BE2C (cell line): ENCODE data around the gene EPS8L1.

ENCODE experiments used
- DNase-seq: peaks from one replicate; pipeline ENCODE4 v3.0.0-alpha.2; 2020
- H3K27me3 ChIP-seq: fragments of 250-450 bp; sonication (Bioruptor Pico); 2 replicates; pipeline ENCODE4 v1.5.1; 2020; ENCODE audit warnings: mild to moderate bottlenecking
- H3K36me3 ChIP-seq: fragments of 250-450 bp; sonication (Bioruptor Pico); 2 replicates; pipeline ENCODE4 v1.5.1; 2020; ENCODE audit warnings: mild to moderate bottlenecking
- H3K4me1 ChIP-seq: fragments of 250-450 bp; sonication (Bioruptor Pico); 2 replicates; pipeline ENCODE4 v1.5.1; 2020
- H3K4me3 ChIP-seq: 2 replicates; pipeline ENCODE4 v1.5.1; 2011; ENCODE audit warnings: low read depth, low read length
- H3K9me3 ChIP-seq: fragments of 250-450 bp; sonication (Bioruptor Pico); 2 replicates; pipeline ENCODE4 v1.5.1; 2020
- TF ChIP-seq, protein P1 (sequence below): IDR thresholded peaks from 2 replicates; pipeline ENCODE4 v1.5.1; 2012; ENCODE audit warnings: mild to moderate bottlenecking, low read depth, low read length

EPS8L1 gene

DNA sequence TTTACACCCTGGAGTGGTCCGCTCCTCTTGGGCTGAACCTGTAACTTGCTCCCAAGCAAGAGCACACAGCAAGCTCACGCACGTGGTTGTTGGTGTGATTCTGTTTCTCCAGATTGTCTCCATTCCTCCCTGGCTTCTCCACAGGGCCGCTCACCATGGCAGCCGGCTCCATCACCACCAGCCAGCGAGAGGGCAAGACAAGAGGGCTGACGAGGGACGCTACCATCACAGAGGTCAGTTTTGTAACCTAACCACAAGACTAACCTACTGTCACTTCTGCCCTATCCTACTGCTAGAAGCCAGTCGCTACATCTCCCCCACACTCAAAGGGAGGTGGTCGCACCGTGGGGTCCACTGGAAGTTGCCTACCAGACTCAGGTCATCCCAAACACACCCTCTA is 33.0 kb upstream of the EPS8L1 start:
- no peak for DNase-seq
- H3K4me3 ChIP-seq: no peak overlapping the region
- H3K9me3 ChIP-seq: no peaks in the 10 kb centered on the region
- H3K36me3 ChIP-seq: peaks cover 28% of the 10 kb centered on the region
- TF ChIP-seq, protein P1, sequence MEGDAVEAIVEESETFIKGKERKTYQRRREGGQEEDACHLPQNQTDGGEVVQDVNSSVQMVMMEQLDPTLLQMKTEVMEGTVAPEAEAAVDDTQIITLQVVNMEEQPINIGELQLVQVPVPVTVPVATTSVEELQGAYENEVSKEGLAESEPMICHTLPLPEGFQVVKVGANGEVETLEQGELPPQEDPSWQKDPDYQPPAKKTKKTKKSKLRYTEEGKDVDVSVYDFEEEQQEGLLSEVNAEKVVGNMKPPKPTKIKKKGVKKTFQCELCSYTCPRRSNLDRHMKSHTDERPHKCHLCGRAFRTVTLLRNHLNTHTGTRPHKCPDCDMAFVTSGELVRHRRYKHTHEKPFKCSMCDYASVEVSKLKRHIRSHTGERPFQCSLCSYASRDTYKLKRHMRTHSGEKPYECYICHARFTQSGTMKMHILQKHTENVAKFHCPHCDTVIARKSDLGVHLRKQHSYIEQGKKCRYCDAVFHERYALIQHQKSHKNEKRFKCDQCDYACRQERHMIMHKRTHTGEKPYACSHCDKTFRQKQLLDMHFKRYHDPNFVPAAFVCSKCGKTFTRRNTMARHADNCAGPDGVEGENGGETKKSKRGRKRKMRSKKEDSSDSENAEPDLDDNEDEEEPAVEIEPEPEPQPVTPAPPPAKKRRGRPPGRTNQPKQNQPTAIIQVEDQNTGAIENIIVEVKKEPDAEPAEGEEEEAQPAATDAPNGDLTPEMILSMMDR: no peak
- no peaks in the 10 kb centered on the region for H3K4me1 ChIP-seq
- H3K27me3 ChIP-seq: no peaks in the 10 kb centered on the region

DNA sequence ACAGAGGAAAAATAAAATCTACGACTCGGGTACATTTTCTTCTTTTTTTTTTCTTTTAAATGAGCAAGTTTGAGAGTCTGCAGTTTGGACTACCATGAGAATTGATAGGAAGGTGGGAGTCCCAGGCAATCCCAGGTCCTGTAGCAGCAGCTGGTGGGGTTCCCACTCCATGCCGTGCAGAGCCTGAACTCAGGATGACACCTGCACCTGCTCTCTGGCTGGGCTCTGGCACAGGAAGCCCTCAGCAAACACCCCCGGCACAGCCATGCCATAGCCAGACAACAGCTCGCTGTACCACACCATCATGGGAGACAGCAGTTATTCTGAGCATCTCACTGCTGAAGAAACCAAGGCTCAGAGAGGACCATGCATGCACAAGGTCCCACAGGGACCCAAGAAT is 31.4 kb upstream of the EPS8L1 start:
- Histone ChIP-seq H3K27me3 (no peaks in the 10 kb centered on the region), H3K9me3 (no peaks in the 10 kb centered on the region), H3K36me3 (peaks cover 39% of the 10 kb centered on the region), H3K4me3 (no peak overlapping the region), H3K4me1 (no peaks in the 10 kb centered on the region)
- no peak for DNase-seq
- TF ChIP-seq, protein P1: no peak

DNA sequence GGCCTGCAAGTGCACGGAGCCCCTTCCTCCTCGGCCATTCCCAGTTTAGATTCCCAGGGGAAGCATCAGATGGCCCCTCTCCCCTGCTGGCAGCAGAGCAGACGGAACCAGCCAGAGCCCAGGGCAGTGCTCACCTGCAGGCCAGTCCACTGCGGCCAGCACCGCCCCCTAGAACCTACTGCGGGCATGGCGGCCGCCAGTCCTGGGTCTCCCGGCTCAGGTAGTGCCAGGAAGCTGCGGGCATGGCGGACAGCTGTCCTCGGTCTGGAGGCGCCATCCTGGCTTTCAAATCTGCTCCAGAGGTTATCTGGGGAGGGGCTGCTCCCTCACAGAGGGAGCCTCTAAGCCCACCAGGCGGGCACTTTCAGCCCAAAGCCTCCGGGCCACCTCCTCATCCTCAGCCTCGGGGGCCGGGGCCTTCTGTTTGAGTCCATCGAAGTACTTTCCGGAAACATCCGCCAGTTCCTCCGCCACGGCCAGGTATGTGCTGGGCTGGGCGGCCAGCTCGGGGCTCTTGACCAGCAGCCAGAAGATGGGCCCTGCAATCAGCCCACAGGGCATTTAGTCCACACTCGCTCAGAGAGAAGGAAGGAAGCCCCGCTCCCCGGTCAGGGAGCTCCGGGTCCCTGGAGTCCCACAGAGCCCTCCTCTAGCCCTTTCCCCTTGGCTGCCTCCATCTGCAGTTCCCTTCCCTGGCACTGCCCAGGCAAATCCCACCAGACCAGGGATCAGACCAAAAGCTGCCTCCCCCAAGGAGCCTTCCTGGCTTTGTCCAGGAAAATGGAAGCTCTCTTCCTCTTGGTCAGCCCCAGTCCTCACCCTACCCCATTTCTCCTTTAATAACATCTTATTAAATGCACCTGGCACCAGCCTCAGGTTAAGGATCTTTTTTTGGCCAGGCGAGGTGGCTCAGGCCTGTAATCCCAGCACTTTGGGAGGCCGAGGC is 30.6 kb upstream of the EPS8L1 start:
- DNase-seq: no peak
- no peaks in the 10 kb centered on the region for H3K9me3 ChIP-seq
- H3K36me3 ChIP-seq: peaks cover 39% of the 10 kb centered on the region
- TF ChIP-seq, protein P1: no peak
- no peaks in the 10 kb centered on the region for H3K4me1 ChIP-seq
- no peak overlapping the region for H3K4me3 ChIP-seq
- H3K27me3 ChIP-seq: no peaks in the 10 kb centered on the region

DNA sequence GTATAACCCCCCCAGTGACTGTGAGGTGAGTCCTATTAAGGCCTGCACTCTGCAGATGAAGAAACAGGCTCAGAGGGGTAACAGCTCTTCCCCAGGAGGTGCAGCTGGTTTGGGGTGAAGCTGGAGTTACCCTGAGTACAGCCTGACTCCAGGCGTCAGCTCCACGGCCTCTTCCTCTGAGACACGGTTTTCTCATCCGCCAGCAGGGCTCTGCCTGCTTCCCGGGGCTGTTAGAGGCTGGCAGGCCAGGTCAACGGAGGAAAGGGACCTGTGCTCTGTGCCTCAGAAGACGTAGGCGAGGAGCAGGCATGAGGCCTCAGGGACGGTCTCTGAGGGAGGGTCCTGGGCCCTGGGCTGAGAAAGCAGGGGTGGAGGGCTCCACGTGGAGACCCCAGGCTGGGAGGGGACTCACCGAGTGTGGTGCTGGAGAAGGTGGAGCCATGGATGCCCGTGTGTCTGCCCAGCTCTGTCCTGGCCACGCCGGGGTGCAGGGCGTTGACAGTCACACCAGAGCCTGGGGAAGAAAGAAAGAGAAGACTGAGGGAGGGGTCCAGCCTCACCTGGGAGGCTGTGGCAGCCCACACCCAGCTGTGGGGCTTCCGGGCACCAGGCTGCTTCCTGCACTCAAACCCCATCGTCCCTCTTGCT is 28.6 kb upstream of the EPS8L1 start:
- H3K4me3 ChIP-seq: no peak overlapping the region
- TF ChIP-seq, protein P1: no peak
- DNase-seq: no peak
- H3K4me1 ChIP-seq: no peaks in the 10 kb centered on the region
- no peaks in the 10 kb centered on the region for H3K27me3 ChIP-seq
- H3K36me3 ChIP-seq: peaks cover 39% of the 10 kb centered on the region
- no peaks in the 10 kb centered on the region for H3K9me3 ChIP-seq

DNA sequence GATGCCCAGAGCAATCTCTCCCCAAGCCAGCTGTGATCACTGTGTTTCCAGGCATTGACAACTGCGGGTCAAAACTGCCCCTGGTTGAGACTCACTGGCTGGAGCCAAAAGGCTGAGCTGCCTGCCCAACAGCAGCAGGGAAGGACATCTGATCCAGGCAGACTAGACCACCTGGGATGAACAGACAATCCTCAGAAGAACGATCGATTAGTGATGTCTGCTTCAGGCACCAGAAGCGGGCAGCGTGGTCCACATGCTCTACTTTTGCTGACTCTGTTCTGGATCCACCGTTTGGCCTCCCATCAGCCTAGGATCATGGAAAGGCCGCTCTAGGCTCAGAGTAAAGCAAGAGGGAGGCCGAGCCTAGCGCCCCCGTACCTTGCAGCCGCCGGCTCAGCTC is 27.7 kb upstream of the EPS8L1 start:
- no peak for DNase-seq
- Histone ChIP-seq H3K9me3 (no peaks in the 10 kb centered on the region), H3K36me3 (peaks cover 41% of the 10 kb centered on the region), H3K4me1 (no peaks in the 10 kb centered on the region), H3K4me3 (no peak overlapping the region), H3K27me3 (no peaks in the 10 kb centered on the region)
- TF ChIP-seq, protein P1: no peak

DNA sequence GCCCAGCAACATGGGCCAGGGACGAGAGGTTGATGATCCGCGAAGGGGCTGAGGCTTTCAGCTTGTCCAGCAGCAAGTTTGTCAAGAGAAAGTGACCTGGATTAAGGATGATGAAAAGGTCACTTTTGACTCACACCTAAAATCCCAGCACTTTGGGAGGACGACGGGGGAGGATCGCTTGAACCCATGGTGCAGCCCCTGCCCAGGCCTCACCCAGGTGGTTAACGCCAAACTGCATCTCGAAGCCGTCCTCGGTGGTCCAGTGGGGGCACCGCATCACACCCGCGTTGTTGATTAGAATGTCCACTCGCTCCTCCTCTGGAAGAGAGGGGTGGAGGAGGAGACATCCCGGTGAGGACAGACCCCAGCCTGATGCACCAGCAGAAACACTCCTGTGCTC is 27.2 kb upstream of the EPS8L1 start:
- no peaks in the 10 kb centered on the region for H3K27me3 ChIP-seq
- H3K4me1 ChIP-seq: no peaks in the 10 kb centered on the region
- DNase-seq: no peak
- H3K4me3 ChIP-seq: no peak overlapping the region
- TF ChIP-seq, protein P1: no peak
- H3K9me3 ChIP-seq: no peaks in the 10 kb centered on the region
- H3K36me3 ChIP-seq: peaks cover 46% of the 10 kb centered on the region
